Measurements from ENCODE around the gene RASSF5. TPM values are rescaled to one million over a fixed set of nuclear protein-coding genes. Genes with fewer than 3 reads are reported as not detected.

RASSF5 gene
- total and polyA plus RNA-seq, 12 donors, result 0.90 to 26.0 (median 6.4) TPM

DNA sequence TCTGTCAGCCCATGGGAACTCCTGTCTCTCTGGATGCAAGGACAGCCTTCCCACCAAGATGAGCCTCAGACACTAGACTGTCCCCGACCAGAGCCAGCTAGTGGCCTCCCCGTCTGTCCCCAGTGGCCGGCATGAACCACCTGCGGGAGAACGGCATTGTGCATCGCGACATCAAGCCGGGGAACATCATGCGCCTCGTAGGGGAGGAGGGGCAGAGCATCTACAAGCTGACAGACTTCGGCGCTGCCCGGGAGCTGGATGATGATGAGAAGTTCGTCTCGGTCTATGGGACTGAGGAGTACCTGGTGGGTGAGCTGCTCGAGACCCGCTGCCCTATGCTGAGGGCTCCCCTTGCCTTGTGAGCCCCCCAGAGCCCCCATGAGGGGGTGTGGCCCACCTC lies 31.3 kb upstream of the RASSF5 start:
- TF ChIP-seq CTCF (IDR thresholded peaks at IDR 0.05), result no peak
- Histone ChIP-seq H3K27ac (no peak overlapping the region), H3K4me1 (peaks cover 0 to 30% (median 2%) of the 10 kb centered on the region in 9 donors), H3K36me3 (peaks cover 0 to 76% (median 0%) of the 10 kb centered on the region in 9 donors), H3K27me3 (no peaks in the 10 kb centered on the region), H3K4me3 (no peak overlapping the region), H3K9me3 (no peaks in the 10 kb centered on the region)
- WGBS, 2 donors, result 90 to 93% methylated on average over 17 of the region's 17 CpGs
- no peak for ATAC-seq
- DNase-seq, result no peak
- intact Hi-C loops (cut with DNase I), result loop anchor here in 1 of 10 donors (10.0 kb wide), 1 partner anchor 449 kb away; the partner anchor contains the start of gene FCMR

DNA sequence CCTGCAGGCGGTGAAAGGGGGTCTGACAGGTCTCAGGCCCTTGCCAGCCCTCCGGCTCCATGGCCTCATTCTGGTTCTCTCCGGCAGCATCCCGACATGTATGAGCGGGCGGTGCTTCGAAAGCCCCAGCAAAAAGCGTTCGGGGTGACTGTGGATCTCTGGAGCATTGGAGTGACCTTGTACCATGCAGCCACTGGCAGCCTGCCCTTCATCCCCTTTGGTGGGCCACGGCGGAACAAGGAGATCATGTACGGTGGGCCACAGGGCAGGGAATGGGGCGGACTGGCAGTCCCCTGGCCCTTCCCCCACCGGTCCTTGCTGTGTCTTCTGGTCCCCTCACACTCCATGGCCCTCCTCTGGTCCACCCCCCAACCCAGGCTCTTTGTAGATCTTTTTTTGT lies 30.7 kb upstream of the RASSF5 start:
- no peak overlapping the region for H3K4me3 ChIP-seq
- H3K27ac ChIP-seq, result no peak overlapping the region
- 95 to 96% methylated on average over 14 of the region's 14 CpGs for WGBS, 2 donors
- H3K36me3 ChIP-seq, result peaks cover 0 to 80% (median 0%) of the 10 kb centered on the region in 9 donors
- H3K27me3 ChIP-seq, result no peaks in the 10 kb centered on the region
- H3K4me1 ChIP-seq, result peaks cover 0 to 28% (median 0%) of the 10 kb centered on the region in 9 donors
- DNase-seq (no peak), ATAC-seq (no peak)
- no peak for TF ChIP-seq CTCF (IDR thresholded peaks at IDR 0.05)
- intact Hi-C loops (cut with DNase I), result loop anchor here in 1 of 10 donors (10.0 kb wide), 1 partner anchor 448 kb away; the partner anchor contains the start of gene FCMR
- H3K9me3 ChIP-seq, result no peaks in the 10 kb centered on the region

DNA sequence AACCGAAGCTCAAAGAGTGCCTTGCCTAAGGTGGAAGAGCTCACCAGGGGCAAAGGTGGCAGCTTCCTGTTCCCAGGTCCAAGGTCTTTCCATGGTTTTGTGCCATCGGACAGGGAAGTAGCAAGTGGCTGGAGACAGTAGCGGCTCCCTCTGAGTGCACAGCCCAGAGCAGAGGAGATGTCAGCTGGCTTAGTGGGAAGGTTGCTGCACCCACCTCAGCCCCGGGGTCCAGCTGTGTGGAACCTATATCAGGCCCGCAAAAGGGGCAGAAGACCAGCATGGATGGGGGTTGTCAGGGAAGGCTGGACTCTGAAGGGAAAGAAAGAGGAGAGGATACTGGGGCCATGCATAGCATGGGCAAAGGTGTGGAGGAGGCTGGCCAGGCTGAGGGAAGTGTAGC lies 30.2 kb upstream of the RASSF5 start:
- intact Hi-C loops (cut with DNase I), result loop anchor here in 1 of 10 donors (10.0 kb wide), 1 partner anchor 448 kb away; the partner anchor contains the start of gene FCMR
- Histone ChIP-seq H3K27me3 (no peaks in the 10 kb centered on the region), H3K4me3 (no peak overlapping the region), H3K4me1 (peaks cover 0 to 23% (median 0%) of the 10 kb centered on the region in 9 donors), H3K9me3 (no peaks in the 10 kb centered on the region), H3K27ac (no peak overlapping the region), H3K36me3 (peaks cover 0 to 82% (median 0%) of the 10 kb centered on the region in 9 donors)
- no peak for TF ChIP-seq CTCF (IDR thresholded peaks at IDR 0.05)
- no peak for DNase-seq
- ATAC-seq, result no peak
- 91 to 94% methylated on average over 5 of the region's 5 CpGs for WGBS, 2 donors

- DNase-seq (no peak), ATAC-seq (no peak)
- TF ChIP-seq CTCF (IDR thresholded peaks at IDR 0.05), result no peak
- no peaks in the 10 kb centered on the region for H3K27me3 ChIP-seq
- H3K4me1 ChIP-seq, result peaks cover 0 to 17% (median 0%) of the 10 kb centered on the region in 9 donors
- no peaks in the 10 kb centered on the region for H3K9me3 ChIP-seq
- H3K27ac ChIP-seq, result no peak overlapping the region
- H3K36me3 ChIP-seq, result peaks cover 0 to 89% (median 0%) of the 10 kb centered on the region in 9 donors
- H3K4me3 ChIP-seq, result no peak overlapping the region
- intact Hi-C loops (cut with DNase I), result loop anchor here in 1 of 10 donors (10.0 kb wide), 1 partner anchor 447 kb away; the partner anchor contains the start of gene FCMR
- 90 to 94% methylated on average over 21 of the region's 21 CpGs for WGBS, 2 donors
Measured at GRCh38 chr1:206477581-206478380, 29.6 kb upstream of the RASSF5 start.

Data from heart right ventricle (tissue), 16 donors.